GM18505 (cell line): Measurements from ENCODE around the gene SNAPC3.
"Not testable (repeated sequence)": the region's sequence is repeated elsewhere in the genome, so short reads cannot be mapped to it uniquely, and the experiment has no call there.

Source experiments
- ATAC-seq: cut with Tn5 transposase; IDR thresholded peaks from one replicate; pipeline ENCODE4 v1.9.1; 2021; ENCODE audit not compliant: unreplicated experiment
- POLR2A ChIP-seq: IDR thresholded peaks from 4 replicates; pipeline ENCODE4 v1.6.1; 2011; ENCODE audit warnings: borderline replicate concordance; ENCODE audit not compliant: insufficient read depth, insufficient read length; ENCODE audit errors: extremely low read depth

SNAPC3 gene

GRCh38 chr9:15400281-15400941 is 22.3 kb upstream of the SNAPC3 start:
- no peak for TF ChIP-seq POLR2A
- ATAC-seq: no peak

- no peak for TF ChIP-seq POLR2A
- ATAC-seq: no peak
These were observed 21.4 kb upstream of the SNAPC3 start for GRCh38 chr9:15401266-15401665.

GRCh38 chr9:15403155-15403554 is 19.5 kb upstream of the SNAPC3 start:
- no peak for TF ChIP-seq POLR2A
- no peak for ATAC-seq

- no peak for ATAC-seq
- no peak for TF ChIP-seq POLR2A
These were observed 18.5 kb upstream of the SNAPC3 start for GRCh38 chr9:15404171-15404570.

- no peak for TF ChIP-seq POLR2A
- no peak for ATAC-seq
These were observed 5.8 kb upstream of the SNAPC3 start for GRCh38 chr9:15416880-15417279.

GRCh38 chr9:15417626-15418025 is 5.0 kb upstream of the SNAPC3 start:
- no peak for ATAC-seq
- TF ChIP-seq POLR2A: no peak

- no peak for ATAC-seq
- no peak for TF ChIP-seq POLR2A
These were observed 1.9 kb upstream of the SNAPC3 start for GRCh38 chr9:15420796-15421195.

GRCh38 chr9:15421532-15421931 is 1.1 kb upstream of the SNAPC3 start:
- no peak for TF ChIP-seq POLR2A
- no peak for ATAC-seq

GRCh38 chr9:15421990-15422371 is 695 bp upstream of the SNAPC3 start:
- ATAC-seq: no peak
- no peak for TF ChIP-seq POLR2A

GRCh38 chr9:15423231-15423985 is 732 bp downstream of the SNAPC3 start:
- no peak for TF ChIP-seq POLR2A
- no peak for ATAC-seq

GRCh38 chr9:15426019-15426418 is 3.3 kb downstream of the SNAPC3 start:
- no peak for TF ChIP-seq POLR2A
- peak; percentile 44 for ATAC-seq

- ATAC-seq: not testable (repeated sequence)
These were observed 5.0 kb downstream of the SNAPC3 start for GRCh38 chr9:15427702-15428101.

- no peak for TF ChIP-seq POLR2A
- no peak for ATAC-seq
These were observed 8.5 kb downstream of the SNAPC3 start for GRCh38 chr9:15430920-15431844.

- no peak for ATAC-seq
These were observed 10.5 kb downstream of the SNAPC3 start for GRCh38 chr9:15433191-15433590.

GRCh38 chr9:15433661-15434060 is 11.0 kb downstream of the SNAPC3 start:
- no peak for TF ChIP-seq POLR2A
- peak; percentile 60 for ATAC-seq

More at GRCh38 chr9:15433191-15433590, 10.5 kb downstream of the SNAPC3 start:
- TF ChIP-seq POLR2A: no peak
